ENCODE results near the gene STK4.

DNA sequence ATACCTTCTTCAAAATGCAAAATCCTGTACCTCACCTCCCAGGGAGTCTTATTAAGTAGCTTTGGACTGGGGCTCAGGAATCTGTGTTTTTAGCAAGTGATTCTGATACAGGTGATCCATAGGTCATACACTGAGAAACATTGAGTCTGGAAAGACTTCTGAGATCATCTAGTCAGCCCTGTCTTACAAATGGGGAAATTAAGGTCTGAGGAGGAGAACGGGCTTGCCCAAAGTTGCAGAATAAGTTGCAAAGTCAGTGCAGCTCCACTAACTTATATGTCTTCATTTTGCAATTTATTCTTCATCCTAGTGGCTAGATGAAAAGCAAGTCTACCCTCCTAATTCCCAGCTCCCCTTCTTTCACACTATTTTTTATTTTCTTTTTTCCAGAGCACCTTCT is 105.8 kb downstream of the STK4 start:
- TF ChIP-seq, protein P1, sequence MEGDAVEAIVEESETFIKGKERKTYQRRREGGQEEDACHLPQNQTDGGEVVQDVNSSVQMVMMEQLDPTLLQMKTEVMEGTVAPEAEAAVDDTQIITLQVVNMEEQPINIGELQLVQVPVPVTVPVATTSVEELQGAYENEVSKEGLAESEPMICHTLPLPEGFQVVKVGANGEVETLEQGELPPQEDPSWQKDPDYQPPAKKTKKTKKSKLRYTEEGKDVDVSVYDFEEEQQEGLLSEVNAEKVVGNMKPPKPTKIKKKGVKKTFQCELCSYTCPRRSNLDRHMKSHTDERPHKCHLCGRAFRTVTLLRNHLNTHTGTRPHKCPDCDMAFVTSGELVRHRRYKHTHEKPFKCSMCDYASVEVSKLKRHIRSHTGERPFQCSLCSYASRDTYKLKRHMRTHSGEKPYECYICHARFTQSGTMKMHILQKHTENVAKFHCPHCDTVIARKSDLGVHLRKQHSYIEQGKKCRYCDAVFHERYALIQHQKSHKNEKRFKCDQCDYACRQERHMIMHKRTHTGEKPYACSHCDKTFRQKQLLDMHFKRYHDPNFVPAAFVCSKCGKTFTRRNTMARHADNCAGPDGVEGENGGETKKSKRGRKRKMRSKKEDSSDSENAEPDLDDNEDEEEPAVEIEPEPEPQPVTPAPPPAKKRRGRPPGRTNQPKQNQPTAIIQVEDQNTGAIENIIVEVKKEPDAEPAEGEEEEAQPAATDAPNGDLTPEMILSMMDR (conservative IDR thresholded peaks at IDR 0.05 in 1 of 2, IDR thresholded peaks at IDR 0.05 in 1 of 2; ENCODE audit: extremely low read depth in 1 of 2, insufficient read depth in 1 of 2, low read depth in 1 of 2, low read length in 2 of 2): no peak
- TF ChIP-seq EZH2 (IDR thresholded peaks at IDR 0.05; ENCODE audit: borderline replicate concordance, low read length): no peak

Measured in mammary epithelial cell (primary cell).